GM12891 (cell line): ENCODE data around the gene NINJ2.

Experiments
- PAX5 ChIP-seq: IDR thresholded peaks from 2 replicates; pipeline ENCODE4 v1.6.1; 2011; ENCODE audit warnings: low read length, moderate library complexity, mild to moderate bottlenecking; ENCODE audit not compliant: insufficient read depth, severe bottlenecking
- POLR2A ChIP-seq: IDR thresholded peaks from 2 replicates; pipeline ENCODE4 v1.6.1; 2011; ENCODE audit warnings: low read depth, low read length, control low read depth
- POLR2AphosphoS5 ChIP-seq: IDR thresholded peaks from 2 replicates; pipeline ENCODE4 v1.6.1; 2011; ENCODE audit warnings: low read depth, low read length, control low read depth

DNA sequence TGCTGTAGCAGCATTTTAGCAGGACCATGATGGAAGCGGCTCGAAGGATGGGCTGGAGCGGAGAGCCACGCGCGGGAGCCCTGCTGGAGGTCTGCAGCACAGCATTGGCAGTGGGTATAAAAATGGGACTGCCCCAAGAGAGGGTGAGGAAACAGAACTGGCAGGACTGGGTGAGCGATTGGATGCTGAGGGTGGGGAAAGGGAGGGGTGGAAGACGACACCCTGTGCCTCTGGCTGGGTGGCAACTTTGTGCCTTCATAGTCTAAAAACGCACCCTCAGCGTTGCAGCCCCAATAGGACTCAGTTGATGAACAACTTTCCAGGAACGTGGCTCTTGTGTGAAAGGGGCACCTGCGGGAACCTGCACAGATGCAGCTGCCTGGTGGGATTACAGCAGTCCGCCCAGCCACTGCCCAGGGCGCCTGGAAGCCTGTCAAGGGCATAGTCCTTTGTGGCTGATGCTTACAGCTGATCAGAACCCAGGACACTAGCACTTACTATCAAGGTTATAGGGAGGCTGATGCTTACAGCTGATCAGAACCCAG is 73.0 kb downstream of the NINJ2 start:
- TF ChIP-seq POLR2A (no peak), POLR2AphosphoS5 (no peak), PAX5 (no peak)
